Activated naive CD4-positive, alpha-beta T cell treated with anti-CD3 and anti-CD28 coated beads for 36 hours (primary cell): ENCODE data around the gene OR10H1. TPM values are rescaled to one million over a fixed set of nuclear protein-coding genes. Genes with fewer than 3 reads are reported as not detected.
"Not testable (repeated sequence)": the region's sequence is repeated elsewhere in the genome, so short reads cannot be mapped to it uniquely, and the experiment has no call there.

Experiments
- CTCF ChIA-PET: fragments of 350-600 bp; sonication (Branson Sonifier 250); formaldehyde crosslinking; loops from one replicate; lab custom pipeline; 2021; ENCODE audit warnings: antibody characterized with exemption; lab: Charles Lee
- DNase-seq: peaks from one replicate; pipeline ENCODE4 v3.0.0-alpha.2; 2020
- H3K27ac Mint-ChIP-seq: one replicate; pipeline ENCODE4 v1.8.0; 2021; ENCODE audit warnings: mild to moderate bottlenecking, mixed read lengths
- H3K27me3 Mint-ChIP-seq: one replicate; pipeline ENCODE4 v1.8.0; 2021; ENCODE audit warnings: low read depth, mixed read lengths
- H3K36me3 Mint-ChIP-seq: one replicate; pipeline ENCODE4 v1.8.0; 2021; ENCODE audit warnings: low read depth, mixed read lengths
- H3K4me1 Mint-ChIP-seq: one replicate; pipeline ENCODE4 v1.8.0; 2021; ENCODE audit warnings: low read depth, mixed read lengths
- H3K4me3 Mint-ChIP-seq: one replicate; pipeline ENCODE4 v1.8.0; 2021; ENCODE audit warnings: mild to moderate bottlenecking, moderate library complexity, mixed read lengths
- H3K9me3 Mint-ChIP-seq: one replicate; pipeline ENCODE4 v1.8.0; 2021; ENCODE audit warnings: mixed read lengths
- intact Hi-C: fragments of 100-400 bp; cut with micrococcal nuclease; formaldehyde crosslinking; loops from one replicate; pipeline ENCODE4 v1.15.1; 2023
- total RNA-seq, 2 experiments: library from RNA; stranded (reverse); gene quantifications; one replicate each; pipeline ENCODE4 v1.2.3, GENCODE V29; 2021

Gene OR10H1
- total RNA-seq, 2 experiments from 2014 or later, result not detected

DNA sequence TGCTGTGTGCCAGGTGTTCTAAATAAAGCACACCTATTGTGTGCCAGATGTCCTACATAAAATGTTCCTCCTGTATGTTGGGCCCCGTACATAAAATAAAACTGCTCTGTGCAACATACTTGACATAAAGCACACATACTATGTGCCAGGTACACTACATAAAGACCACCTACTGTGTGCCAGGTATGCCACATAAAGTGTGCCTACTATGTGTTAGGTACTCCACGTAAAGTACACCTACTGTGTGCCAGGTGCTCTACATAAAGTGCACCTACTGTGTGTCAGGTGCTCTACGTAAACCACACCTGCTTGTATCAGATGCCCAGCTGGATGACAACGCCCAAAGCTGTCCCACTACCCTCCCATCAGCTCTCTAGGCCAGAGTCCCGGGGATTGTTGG is 33.8 kb downstream of the OR10H1 start:
- DNase-seq, result no peak
- no peak overlapping the region for H3K4me3 Mint-ChIP-seq
- H3K27ac Mint-ChIP-seq, result no peak overlapping the region
- peaks cover 5% of the 10 kb centered on the region for H3K4me1 Mint-ChIP-seq
- CTCF ChIA-PET, result no interaction called here
- intact Hi-C loops, result no loop called here
- no peaks in the 10 kb centered on the region for H3K27me3 Mint-ChIP-seq
- H3K9me3 Mint-ChIP-seq, result no peaks in the 10 kb centered on the region
- H3K36me3 Mint-ChIP-seq, result no peaks in the 10 kb centered on the region

DNA sequence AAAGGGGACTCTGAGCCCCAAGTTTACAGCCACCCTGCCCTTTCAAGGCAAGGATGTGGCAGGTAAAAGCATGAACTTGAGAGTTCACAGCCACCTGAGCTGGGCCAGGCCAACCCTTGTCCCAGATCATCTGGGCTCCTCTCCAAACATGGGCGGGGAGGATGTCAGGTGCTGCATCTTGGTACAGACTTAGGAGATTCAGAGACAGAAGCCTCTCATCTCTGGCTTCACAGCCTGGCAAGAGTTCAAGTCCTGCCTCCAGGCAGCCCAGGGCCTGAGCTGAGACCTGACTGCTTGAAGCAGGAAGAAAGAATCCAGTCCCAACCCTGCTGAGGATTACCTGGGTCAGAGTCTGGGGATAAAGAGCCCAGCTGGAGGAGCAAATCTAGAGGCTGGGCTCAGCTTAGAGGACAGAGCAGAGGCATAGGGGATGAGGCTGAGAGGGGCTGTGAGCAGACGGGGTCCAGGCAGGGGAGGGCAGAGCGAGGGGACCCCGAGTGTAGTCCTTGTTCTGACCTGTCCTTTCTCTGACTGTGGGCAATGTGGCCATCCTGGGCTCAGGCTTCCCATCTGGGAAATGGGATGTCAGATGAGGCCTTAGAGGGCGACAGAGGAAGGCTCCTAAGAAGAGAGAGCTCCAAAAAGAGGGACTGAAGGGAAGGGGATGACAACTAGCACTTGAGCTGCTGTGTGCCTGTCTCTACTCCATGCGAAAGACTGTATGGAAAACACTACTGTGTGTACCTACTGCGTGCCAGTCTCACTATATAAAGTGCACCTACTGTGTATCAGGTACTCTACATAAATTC is 34.6 kb downstream of the OR10H1 start:
- DNase-seq, result peak; percentile 11
- intact Hi-C loops, result no loop called here
- Mint-ChIP-seq H3K27ac (no peak overlapping the region), H3K27me3 (no peaks in the 10 kb centered on the region), H3K9me3 (no peaks in the 10 kb centered on the region), H3K4me3 (no peak overlapping the region), H3K36me3 (no peaks in the 10 kb centered on the region), H3K4me1 (peaks cover 5% of the 10 kb centered on the region)
- CTCF ChIA-PET, result no interaction called here

DNA sequence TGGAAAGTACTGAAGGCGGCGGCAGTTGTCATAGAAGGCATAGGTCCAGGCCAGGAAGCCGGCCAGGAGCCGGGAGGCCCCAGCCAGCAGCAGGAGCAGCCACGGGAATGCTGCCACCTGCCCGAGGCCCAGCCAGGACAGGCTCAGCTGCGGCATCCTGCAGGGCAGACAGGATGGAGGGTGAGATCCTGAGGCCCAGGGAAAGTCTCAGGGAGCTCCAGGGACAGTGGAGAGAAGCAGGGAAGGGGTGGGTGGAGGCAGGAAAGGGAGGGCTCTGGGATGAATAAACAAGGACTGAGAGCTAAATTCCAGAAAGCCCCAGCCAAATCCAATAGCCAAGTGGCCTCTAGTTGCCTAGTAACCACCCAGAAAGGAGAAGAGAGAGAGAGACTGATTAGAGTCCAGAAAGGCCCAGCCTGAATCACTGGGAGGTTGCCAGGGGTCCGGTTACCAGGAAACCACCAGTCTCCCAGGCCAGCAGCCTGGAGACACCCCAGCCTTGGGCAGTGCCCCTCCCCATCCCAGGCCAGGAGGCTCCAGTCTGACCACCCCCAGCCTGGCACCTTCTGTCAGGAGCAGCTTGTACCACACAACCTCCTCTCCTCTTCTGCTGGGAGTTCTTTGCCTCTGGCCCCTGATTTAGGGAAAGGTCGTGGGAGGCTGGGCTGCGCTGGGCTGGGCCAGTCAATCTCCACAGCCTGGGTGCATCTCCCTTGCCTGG is 35.5 kb downstream of the OR10H1 start:
- no peak overlapping the region for H3K27ac Mint-ChIP-seq
- H3K4me1 Mint-ChIP-seq, result peaks cover 5% of the 10 kb centered on the region
- intact Hi-C loops, result no loop called here
- no peak for DNase-seq
- H3K9me3 Mint-ChIP-seq, result no peaks in the 10 kb centered on the region
- no peak overlapping the region for H3K4me3 Mint-ChIP-seq
- H3K36me3 Mint-ChIP-seq, result no peaks in the 10 kb centered on the region
- H3K27me3 Mint-ChIP-seq, result no peaks in the 10 kb centered on the region
- CTCF ChIA-PET, result no interaction called here

DNA sequence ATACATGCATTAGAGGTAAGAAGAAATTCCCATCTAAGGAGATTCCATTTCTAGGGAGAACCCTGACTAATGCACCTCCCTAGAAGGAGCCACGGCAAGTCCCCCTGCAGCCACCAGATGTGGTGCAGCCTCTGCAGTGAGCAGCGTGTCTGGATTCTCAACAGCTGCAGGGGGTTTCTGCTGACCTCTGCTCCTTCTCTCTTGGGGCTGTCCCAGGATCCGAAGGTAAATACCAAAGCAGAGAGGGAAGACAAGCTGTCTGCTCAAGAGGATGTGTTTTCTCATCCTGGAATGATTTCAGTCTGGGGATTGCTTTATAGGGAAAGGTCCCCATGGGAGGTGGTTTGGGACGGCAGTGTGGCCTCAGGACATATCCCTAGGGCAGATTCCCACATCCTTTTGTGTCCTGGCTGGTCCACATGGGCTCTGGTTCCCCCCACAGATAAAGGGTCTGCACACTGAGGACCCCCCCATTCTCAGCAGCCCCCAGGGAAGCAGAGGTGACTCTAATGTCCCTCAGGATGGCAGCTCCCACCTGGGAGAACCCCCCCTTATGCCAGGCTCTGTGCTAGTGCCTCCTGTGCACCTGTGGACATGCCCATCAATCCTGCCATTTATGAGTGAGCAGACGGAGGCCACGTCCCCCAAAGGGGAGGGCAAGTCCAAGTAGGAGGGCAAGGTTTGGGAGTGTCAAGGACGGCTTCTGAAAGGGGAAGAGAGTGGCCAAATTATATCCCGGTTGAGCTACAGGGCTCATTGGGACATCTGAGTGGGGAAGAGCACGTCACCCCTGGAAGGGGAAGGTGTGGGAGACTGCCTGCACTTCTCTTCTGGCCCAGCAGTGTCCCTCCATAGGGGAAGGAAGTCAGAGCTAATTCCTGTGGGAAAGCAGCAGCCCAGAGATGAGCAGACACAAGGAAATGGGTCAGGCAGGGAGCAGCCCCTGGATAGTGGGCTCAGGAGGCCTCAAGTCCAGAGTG is 38.2 kb downstream of the OR10H1 start:
- CTCF ChIA-PET, result no interaction called here
- H3K4me3 Mint-ChIP-seq, result no peak overlapping the region
- H3K36me3 Mint-ChIP-seq, result no peaks in the 10 kb centered on the region
- H3K4me1 Mint-ChIP-seq, result peaks cover 5% of the 10 kb centered on the region
- H3K9me3 Mint-ChIP-seq, result no peaks in the 10 kb centered on the region
- H3K27ac Mint-ChIP-seq, result no peak overlapping the region
- intact Hi-C loops, result no loop called here
- no peaks in the 10 kb centered on the region for H3K27me3 Mint-ChIP-seq
- no peak for DNase-seq

DNA sequence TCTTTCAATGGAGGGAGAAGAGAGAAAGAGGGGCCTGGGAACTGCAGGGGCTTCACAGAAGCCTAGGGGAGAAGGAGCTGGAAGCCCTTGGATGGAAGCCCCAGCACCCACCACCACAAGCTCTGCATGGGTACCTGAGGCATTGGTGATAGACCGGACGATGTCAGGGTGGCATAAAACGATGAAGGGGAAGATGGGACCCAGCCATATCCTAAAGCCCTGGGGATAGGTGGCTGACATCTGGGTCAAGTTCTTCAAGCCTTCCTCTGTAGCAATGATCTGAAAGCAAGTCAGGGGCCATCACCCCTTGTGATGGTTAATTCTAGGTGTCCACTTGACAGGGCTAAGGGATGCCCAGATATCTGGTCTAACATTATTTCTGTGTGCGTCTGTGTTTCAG is 39.2 kb downstream of the OR10H1 start:
- H3K4me1 Mint-ChIP-seq, result peaks cover 5% of the 10 kb centered on the region
- CTCF ChIA-PET, result no interaction called here
- H3K4me3 Mint-ChIP-seq, result no peak overlapping the region
- no peak overlapping the region for H3K27ac Mint-ChIP-seq
- H3K9me3 Mint-ChIP-seq, result no peaks in the 10 kb centered on the region
- no peak for DNase-seq
- H3K36me3 Mint-ChIP-seq, result no peaks in the 10 kb centered on the region
- no peaks in the 10 kb centered on the region for H3K27me3 Mint-ChIP-seq
- intact Hi-C loops, result no loop called here

DNA sequence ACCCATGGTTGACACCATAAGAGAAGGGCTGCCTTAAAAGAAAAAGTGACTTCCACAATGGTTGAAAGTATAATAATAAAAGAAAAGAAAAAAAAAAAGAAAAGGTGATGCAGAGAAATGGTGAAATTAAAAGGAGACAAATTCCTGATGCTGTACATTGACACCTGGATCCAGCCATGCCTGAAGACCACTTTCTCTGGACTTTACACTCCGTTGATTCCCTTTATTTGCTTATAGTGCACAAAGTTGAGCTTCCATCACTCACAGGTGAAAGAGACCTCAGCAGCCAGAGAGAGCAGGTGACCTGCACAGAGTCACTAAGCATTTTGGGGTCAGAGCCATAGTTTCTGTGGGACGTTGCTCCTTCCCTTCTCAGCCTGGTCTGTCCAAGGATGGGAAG is 40.2 kb downstream of the OR10H1 start:
- Mint-ChIP-seq H3K4me3 (no peak overlapping the region), H3K4me1 (no peaks in the 10 kb centered on the region), H3K27ac (no peak overlapping the region), H3K36me3 (no peaks in the 10 kb centered on the region), H3K27me3 (no peaks in the 10 kb centered on the region), H3K9me3 (no peaks in the 10 kb centered on the region)
- CTCF ChIA-PET, result no interaction called here
- intact Hi-C loops, result no loop called here
- no peak for DNase-seq

DNA sequence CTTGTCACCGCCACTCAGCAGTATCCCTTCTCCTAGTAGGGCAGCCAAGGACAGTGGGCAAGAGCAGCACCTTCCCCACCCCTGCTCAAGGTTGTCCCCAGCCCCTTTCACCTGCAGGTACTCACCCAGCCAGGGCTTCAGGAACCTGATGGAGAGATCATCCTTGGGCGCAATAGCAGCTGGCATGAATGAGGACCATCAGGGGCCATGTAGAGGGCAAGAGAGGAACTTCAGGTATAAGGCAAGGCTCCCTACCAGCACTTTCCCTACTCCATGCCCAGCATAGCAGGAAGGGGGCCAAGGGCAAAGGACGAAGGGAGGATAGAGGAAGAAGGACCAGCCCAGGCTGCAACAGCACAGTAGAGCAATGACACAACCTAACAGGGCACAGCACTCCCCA is 41.3 kb downstream of the OR10H1 start:
- CTCF ChIA-PET, intact Hi-C loops, DNase-seq, H3K36me3 Mint-ChIP-seq, H3K9me3 Mint-ChIP-seq, H3K27me3 Mint-ChIP-seq, H3K4me1 Mint-ChIP-seq, H3K4me3 Mint-ChIP-seq, H3K27ac Mint-ChIP-seq: not testable (repeated sequence)

DNA sequence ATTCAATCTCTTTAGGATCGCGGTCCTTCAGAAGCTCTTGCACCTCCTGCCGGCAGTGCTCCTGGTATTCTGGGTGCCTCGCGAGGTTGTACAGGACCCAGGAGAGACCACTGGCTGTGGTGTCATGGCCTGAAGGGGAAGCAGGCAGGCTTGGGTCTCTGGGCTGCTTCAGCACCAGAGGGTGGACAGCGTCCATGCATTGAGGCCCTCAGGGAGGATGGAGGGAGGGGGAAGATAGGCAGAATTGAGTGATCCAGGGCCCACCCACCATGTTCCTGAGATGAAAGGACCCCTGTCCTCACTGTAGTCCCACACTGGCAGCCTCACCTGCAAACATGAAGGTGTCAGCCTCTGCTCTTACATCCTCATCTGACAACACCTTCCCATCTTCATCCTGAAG is 45.9 kb downstream of the OR10H1 start:
- CTCF ChIA-PET, result no interaction called here
- intact Hi-C loops, result no loop called here
- H3K27ac Mint-ChIP-seq, result no peak overlapping the region
- H3K36me3 Mint-ChIP-seq, result no peaks in the 10 kb centered on the region
- no peaks in the 10 kb centered on the region for H3K9me3 Mint-ChIP-seq
- no peaks in the 10 kb centered on the region for H3K4me1 Mint-ChIP-seq
- peaks cover 3% of the 10 kb centered on the region for H3K27me3 Mint-ChIP-seq
- peak; percentile 26 for DNase-seq
- H3K4me3 Mint-ChIP-seq, result no peak overlapping the region

DNA sequence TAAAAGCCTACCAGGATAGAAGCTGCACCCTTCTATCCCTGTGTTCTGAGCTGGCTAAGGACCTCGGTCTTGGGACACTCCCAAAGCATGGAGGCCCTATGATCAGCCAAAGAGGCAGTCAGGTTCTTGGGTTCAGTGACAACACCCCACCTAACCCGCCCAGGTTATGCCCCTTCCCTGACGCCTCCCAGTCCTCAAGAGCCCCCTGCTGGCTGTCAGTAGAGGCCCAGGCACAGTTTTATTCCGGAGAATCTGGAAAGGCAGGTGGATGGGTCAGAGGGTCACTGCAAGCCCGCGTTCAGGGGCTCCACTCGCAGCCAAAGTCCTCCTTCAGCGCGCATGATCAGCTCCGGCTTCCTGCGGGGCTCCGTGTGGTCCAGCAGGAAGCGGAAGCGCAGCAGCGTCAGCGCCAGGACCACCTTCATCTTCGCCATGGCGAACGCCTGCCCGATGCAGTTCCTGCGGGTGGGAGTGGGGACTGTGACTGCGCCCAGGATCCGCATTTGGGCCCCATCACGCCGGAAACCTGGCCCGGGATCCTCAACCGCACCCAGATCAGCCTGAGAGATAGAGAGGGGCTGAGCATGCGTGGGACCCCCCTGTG is 55.4 kb downstream of the OR10H1 start:
- CTCF ChIA-PET, result no interaction called here
- DNase-seq, result no peak
- peaks cover 30% of the 10 kb centered on the region for H3K27me3 Mint-ChIP-seq
- no peaks in the 10 kb centered on the region for H3K4me1 Mint-ChIP-seq
- H3K27ac Mint-ChIP-seq, result no peak overlapping the region
- H3K9me3 Mint-ChIP-seq, result peaks cover 5% of the 10 kb centered on the region
- H3K4me3 Mint-ChIP-seq, result no peak overlapping the region
- intact Hi-C loops, result no loop called here
- no peaks in the 10 kb centered on the region for H3K36me3 Mint-ChIP-seq

DNA sequence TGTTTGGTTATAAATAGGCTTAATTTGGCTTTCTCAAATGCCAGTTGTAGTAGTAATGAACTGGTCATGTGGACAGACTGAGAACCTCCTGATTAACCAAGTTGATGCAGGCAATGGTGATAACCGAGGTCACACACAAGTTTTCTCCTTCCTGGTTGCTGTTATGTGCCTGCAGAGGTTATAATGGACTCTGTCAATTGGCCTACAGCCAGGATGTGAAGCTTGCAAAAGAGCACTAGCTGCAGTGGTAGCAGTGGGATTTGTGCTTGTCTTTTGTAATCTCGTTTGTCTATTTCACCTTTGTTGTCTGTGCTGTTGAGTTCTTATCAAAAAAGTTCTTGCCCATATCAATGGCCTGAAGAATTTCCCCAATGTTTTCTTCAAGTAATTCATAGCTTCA is 57.1 kb downstream of the OR10H1 start:
- Mint-ChIP-seq H3K27ac (no peak overlapping the region), H3K4me3 (no peak overlapping the region), H3K4me1 (no peaks in the 10 kb centered on the region), H3K27me3 (peaks cover 30% of the 10 kb centered on the region), H3K9me3 (peaks cover 5% of the 10 kb centered on the region), H3K36me3 (no peaks in the 10 kb centered on the region)
- intact Hi-C loops, result no loop called here
- DNase-seq, result no peak
- CTCF ChIA-PET, result interaction anchor here (0.6 kb wide), 1 partner anchor 912 kb away, joined by 3 read pairs; no protein-coding TSS in a partner anchor
